Measurements from ENCODE around the gene BRD3.

Gene BRD3

DNA sequence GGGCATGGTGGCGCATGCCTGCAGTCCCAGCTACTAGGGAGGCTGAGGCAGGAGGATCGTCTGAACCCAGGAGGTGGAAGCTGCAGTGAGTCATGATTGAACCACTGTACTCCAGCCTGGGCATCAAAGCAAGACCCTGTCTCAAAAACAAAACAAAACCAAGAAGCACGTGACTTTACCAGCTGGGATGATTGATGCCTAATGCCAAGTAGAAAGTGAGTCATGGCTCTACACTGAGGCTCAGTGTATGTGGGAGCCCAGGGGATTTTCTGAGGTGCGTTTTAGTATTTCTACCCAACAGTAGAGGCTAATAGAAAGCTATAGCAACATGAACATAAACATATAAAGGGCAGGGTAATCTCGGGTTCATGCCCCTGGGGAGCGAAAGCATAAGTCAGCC, 56.4 kb downstream of the BRD3 start:
- no peak overlapping the region for H3K4me3 ChIP-seq (ENCODE audit: low read depth, low read length)
- TF ChIP-seq, protein P1, sequence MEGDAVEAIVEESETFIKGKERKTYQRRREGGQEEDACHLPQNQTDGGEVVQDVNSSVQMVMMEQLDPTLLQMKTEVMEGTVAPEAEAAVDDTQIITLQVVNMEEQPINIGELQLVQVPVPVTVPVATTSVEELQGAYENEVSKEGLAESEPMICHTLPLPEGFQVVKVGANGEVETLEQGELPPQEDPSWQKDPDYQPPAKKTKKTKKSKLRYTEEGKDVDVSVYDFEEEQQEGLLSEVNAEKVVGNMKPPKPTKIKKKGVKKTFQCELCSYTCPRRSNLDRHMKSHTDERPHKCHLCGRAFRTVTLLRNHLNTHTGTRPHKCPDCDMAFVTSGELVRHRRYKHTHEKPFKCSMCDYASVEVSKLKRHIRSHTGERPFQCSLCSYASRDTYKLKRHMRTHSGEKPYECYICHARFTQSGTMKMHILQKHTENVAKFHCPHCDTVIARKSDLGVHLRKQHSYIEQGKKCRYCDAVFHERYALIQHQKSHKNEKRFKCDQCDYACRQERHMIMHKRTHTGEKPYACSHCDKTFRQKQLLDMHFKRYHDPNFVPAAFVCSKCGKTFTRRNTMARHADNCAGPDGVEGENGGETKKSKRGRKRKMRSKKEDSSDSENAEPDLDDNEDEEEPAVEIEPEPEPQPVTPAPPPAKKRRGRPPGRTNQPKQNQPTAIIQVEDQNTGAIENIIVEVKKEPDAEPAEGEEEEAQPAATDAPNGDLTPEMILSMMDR (IDR thresholded peaks at IDR 0.05; ENCODE audit: control insufficient read depth, extremely low read depth, insufficient read depth): no peak
- no peak for DNase-seq (ENCODE audit: low read depth)

DNA sequence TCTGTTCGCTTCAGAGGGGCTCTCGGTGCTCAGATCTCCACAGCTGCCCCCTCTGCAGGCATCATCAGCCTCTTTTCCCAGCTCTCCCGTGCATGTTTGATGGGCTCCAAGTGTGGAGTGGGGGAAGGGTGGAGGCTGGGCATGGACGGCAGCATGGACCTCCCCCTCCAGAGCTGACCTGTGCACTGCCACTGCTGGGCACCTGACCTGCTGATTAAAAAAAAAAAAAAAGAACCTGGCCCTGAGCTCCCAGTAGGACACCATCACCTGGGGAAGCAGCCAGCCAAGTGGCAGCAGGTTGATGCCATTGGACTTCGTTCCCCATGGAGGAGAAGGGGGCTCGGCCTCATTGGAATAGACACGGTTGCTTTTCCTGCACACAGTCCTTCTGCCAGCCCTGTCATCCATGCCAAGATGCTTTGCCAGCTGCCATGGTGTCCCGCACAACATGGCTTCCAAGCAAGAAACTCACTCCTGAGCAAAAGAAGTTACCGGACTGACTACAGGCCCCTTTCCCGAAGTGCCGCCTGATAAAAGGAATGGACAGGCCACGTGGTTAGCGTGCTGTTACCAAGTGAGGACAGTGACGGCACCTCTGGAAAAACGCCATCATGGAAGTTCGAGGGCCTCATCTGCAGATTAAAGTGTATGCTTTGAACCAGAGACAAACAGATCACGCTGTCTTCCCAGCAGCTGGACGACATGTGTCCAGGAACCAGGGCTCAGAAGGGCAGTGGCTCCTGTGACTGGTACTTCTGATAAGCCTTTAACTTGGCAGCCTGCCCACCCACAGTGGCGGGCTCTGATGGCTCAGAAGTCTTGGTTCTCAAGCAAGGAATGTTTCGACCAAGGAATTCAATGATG, 57.3 kb downstream of the BRD3 start:
- TF ChIP-seq, protein P1 (IDR thresholded peaks at IDR 0.05; ENCODE audit: control insufficient read depth, extremely low read depth, insufficient read depth): no peak
- no peak for DNase-seq (ENCODE audit: low read depth)
- H3K4me3 ChIP-seq (ENCODE audit: low read depth, low read length): no peak overlapping the region

- TF ChIP-seq, protein P1 (IDR thresholded peaks at IDR 0.05; ENCODE audit: control insufficient read depth, extremely low read depth, insufficient read depth): no peak
- DNase-seq (ENCODE audit: low read depth): no peak
- H3K4me3 ChIP-seq (ENCODE audit: low read depth, low read length): no peak overlapping the region
These were observed 60.3 kb downstream of the BRD3 start for GRCh38 chr9:134007571-134007970.

GRCh38 chr9:134007150-134007549, 60.7 kb downstream of the BRD3 start:
- TF ChIP-seq, protein P1 (IDR thresholded peaks at IDR 0.05; ENCODE audit: control insufficient read depth, extremely low read depth, insufficient read depth): no peak
- no peak overlapping the region for H3K4me3 ChIP-seq (ENCODE audit: low read depth, low read length)
- DNase-seq (ENCODE audit: low read depth): no peak

DNA sequence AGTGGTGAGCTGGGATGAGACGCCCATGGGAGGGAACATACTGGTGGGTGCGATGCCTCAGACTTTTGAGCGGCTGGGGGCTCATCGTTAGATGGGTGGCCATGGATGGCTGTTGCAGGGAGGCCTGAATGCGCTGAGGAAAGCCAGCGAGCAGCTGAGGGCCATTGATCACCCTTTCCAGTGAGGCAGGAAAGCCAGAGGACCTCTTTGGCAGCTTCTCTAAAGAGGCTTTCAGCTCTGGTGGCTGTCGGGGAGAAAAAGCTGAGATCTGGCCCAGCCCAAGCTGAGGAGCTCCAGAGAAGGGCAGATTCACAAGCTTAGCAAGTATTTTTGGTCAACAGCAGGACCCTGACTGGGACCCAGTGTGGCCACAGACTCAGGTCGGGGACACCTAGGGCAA, 62.4 kb downstream of the BRD3 start:
- TF ChIP-seq, protein P1 (IDR thresholded peaks at IDR 0.05; ENCODE audit: control insufficient read depth, extremely low read depth, insufficient read depth): no peak
- no peak overlapping the region for H3K4me3 ChIP-seq (ENCODE audit: low read depth, low read length)
- no peak for DNase-seq (ENCODE audit: low read depth)

GRCh38 chr9:134004881-134005280, 62.9 kb downstream of the BRD3 start:
- TF ChIP-seq, protein P1 (IDR thresholded peaks at IDR 0.05; ENCODE audit: control insufficient read depth, extremely low read depth, insufficient read depth): no peak
- no peak for DNase-seq (ENCODE audit: low read depth)
- H3K4me3 ChIP-seq (ENCODE audit: low read depth, low read length): no peak overlapping the region
